ENCODE measurements around the gene CPEB3. TPM values are rescaled to one million over a fixed set of nuclear protein-coding genes. Genes with fewer than 3 reads are reported as not detected.

Gene CPEB3
- total and polyA plus RNA-seq, 2 experiments from 2014 or later, result 5.0 to 8.3 TPM

DNA sequence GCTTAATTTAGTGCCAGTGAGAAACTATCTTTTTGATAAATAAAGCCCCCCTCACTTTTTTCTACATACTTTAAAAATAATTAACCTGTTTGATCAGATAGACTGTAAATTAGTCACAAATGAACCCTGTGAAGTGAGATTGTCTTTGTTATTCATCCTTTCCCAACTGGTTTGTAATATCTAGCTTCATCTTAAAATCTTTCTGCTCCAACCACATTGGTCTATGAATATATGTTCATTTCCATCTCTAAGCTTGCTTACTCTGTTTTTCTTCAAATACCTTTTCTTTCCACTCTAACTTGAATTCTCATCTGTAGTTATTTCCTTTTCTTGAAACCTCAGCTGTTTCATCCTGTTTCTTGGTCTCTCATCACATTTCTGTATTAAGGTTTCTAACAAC, 12.2 kb upstream of the CPEB3 start:
- Histone ChIP-seq H3K36me3 (no peaks in the 10 kb centered on the region), H3K27ac (no peak overlapping the region), H3K9me3 (ENCODE audit: low read depth) (no peaks in the 10 kb centered on the region), H3K4me1 (ENCODE audit: low read depth) (no peaks in the 10 kb centered on the region), H3K27me3 (no peaks in the 10 kb centered on the region), H3K4me3 (no peak overlapping the region)
- TF ChIP-seq, protein P1, sequence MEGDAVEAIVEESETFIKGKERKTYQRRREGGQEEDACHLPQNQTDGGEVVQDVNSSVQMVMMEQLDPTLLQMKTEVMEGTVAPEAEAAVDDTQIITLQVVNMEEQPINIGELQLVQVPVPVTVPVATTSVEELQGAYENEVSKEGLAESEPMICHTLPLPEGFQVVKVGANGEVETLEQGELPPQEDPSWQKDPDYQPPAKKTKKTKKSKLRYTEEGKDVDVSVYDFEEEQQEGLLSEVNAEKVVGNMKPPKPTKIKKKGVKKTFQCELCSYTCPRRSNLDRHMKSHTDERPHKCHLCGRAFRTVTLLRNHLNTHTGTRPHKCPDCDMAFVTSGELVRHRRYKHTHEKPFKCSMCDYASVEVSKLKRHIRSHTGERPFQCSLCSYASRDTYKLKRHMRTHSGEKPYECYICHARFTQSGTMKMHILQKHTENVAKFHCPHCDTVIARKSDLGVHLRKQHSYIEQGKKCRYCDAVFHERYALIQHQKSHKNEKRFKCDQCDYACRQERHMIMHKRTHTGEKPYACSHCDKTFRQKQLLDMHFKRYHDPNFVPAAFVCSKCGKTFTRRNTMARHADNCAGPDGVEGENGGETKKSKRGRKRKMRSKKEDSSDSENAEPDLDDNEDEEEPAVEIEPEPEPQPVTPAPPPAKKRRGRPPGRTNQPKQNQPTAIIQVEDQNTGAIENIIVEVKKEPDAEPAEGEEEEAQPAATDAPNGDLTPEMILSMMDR (IDR thresholded peaks at IDR 0.05; ENCODE audit: low read depth, low read length), result no peak
- DNase-seq (ENCODE audit: low read depth in 1 of 2, low spot score in 1 of 2), result no peak

GRCh38 chr10:92298487-92298886, 7.6 kb upstream of the CPEB3 start:
- Histone ChIP-seq H3K27ac (no peak overlapping the region), H3K36me3 (peaks cover 4% of the 10 kb centered on the region), H3K4me1 (ENCODE audit: low read depth) (no peaks in the 10 kb centered on the region), H3K27me3 (no peaks in the 10 kb centered on the region), H3K9me3 (ENCODE audit: low read depth) (no peaks in the 10 kb centered on the region), H3K4me3 (no peak overlapping the region)
- TF ChIP-seq, protein P1 (IDR thresholded peaks at IDR 0.05; ENCODE audit: low read depth, low read length), result no peak
- DNase-seq (ENCODE audit: low read depth in 1 of 2, low spot score in 1 of 2), result no peak

DNA sequence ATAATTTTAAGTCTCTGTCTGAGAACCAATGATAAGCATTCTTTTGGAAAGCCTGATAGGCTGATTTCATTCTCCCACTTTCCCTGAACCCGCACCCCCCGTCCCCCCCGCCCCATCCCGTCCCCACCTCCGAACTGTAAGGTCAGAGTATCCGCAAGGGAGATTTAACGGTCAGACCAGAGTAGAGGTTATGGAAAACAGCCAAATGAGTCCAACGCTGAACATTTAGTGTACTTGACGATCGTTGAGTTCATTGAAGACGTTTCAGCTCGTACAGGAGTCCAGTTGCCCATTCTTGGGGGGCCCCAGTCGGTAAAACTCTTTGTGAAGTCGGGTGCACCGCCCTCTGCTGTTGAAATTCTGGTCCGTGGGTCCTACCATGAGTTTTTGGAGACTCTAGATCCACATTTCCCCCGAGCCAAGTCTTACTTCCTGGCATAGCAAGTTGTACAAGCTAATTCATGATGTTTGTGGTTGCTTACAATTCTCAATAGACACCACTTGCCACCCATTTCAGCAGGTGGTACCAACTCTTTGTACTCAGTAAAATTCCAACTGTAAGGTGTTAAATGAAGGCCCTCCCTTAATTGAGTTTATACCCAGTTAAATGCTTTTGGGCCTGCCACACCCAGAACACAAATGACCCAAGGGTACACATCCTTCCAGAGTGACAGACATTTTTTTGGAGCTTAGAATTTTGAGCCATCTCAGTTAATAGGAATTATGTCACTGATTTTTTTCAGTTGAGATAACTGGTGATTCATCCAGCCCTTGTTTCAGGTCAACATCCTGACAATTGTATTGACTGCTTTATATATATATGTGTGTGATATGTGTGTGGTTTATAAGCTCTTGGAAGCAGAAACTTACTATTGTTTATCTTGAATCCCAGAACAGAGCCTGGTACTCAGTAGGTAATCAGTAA, 1.3 kb upstream of the CPEB3 start:
- no peaks in the 10 kb centered on the region for H3K27me3 ChIP-seq
- TF ChIP-seq, protein P1 (IDR thresholded peaks at IDR 0.05; ENCODE audit: low read depth, low read length), result peak; percentile 58
- no peaks in the 10 kb centered on the region for H3K9me3 ChIP-seq (ENCODE audit: low read depth)
- peak overlapping the region; percentile 93 for H3K27ac ChIP-seq
- peaks cover 3% of the 10 kb centered on the region for H3K4me1 ChIP-seq (ENCODE audit: low read depth)
- H3K36me3 ChIP-seq, result peaks cover 4% of the 10 kb centered on the region
- DNase-seq (ENCODE audit: low read depth in 1 of 2, low spot score in 1 of 2), result peak; percentile 60 to 69
- H3K4me3 ChIP-seq, result peak overlapping the region; percentile 69

DNA sequence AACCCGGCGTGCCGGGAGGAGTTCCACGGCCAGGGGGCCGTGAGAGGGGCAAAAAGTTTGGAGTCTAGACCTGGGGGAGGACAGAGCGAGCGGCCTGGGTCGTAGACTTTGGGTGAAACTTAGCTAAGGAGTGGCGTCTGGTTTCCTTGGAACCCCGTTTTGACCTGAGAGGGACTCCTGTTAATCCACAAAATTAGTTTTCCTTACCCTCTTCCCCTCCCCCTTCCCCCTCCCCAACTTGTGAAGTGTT, 663 bp upstream of the CPEB3 start:
- TF ChIP-seq, protein P1 (IDR thresholded peaks at IDR 0.05; ENCODE audit: low read depth, low read length), result no peak
- Histone ChIP-seq H3K4me3 (peak overlapping the region; percentile 69), H3K27ac (peak overlapping the region; percentile 93), H3K9me3 (ENCODE audit: low read depth) (no peaks in the 10 kb centered on the region), H3K36me3 (peaks cover 4% of the 10 kb centered on the region), H3K4me1 (ENCODE audit: low read depth) (peaks cover 3% of the 10 kb centered on the region), H3K27me3 (no peaks in the 10 kb centered on the region)
- no peak for DNase-seq (ENCODE audit: low read depth in 1 of 2, low spot score in 1 of 2)

GRCh38 chr10:92290076-92290836, 622 bp downstream of the CPEB3 start:
- Histone ChIP-seq H3K36me3 (peaks cover 4% of the 10 kb centered on the region), H3K27ac (peak overlapping the region; percentile 72), H3K9me3 (ENCODE audit: low read depth) (no peaks in the 10 kb centered on the region), H3K27me3 (no peaks in the 10 kb centered on the region), H3K4me1 (ENCODE audit: low read depth) (peaks cover 3% of the 10 kb centered on the region), H3K4me3 (peak overlapping the region; percentile 69)
- DNase-seq (ENCODE audit: low read depth in 1 of 2, low spot score in 1 of 2), result peak; percentile 42 to 54
- TF ChIP-seq, protein P1 (IDR thresholded peaks at IDR 0.05; ENCODE audit: low read depth, low read length), result no peak
